ENCODE measurements around the gene GIT1.
"Not testable (repeated sequence)": the region's sequence is repeated elsewhere in the genome, so short reads cannot be mapped to it uniquely, and the experiment has no call there.

The GIT1 gene

DNA sequence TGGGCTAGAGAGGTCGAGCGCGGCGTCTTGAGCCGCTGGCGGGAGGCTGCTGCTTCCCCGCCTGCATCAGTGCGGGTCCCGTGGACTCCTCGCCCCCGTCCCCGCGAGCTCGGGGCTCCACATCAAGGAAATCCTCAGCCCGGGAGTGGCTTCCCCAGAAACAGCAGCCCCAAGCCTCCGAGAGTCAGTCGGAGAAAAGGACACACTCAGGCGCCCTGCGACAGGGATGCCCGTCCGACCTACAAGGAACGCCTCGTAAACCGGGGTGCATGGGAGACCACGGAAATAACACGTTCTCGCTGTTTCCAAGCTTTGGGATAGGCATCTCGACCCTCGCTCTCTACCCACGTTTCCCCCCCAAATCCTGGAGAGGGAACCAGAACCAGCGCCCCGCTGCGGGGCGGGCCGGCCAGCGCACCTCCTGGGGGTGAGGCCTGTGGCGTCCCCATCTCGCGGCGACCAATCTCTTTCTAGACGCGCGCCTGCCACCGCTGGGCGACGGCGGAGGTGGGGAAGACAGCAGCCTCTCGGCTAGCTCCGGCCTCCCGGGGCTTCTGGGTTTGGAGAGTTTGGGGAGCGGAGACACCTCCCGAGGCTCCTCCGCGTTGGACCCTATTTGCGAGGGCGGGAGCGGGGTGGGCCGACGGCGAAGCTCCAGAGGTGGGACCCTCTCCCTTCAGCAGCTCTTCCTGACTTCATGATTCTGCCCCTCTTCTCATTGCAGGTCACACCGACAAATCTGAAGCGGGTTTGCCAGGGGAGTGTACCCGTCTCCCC, 21.7 kb downstream of the GIT1 start:
- DNase-seq (ENCODE audit: low read depth in 2 of 2) = no peak

DNA sequence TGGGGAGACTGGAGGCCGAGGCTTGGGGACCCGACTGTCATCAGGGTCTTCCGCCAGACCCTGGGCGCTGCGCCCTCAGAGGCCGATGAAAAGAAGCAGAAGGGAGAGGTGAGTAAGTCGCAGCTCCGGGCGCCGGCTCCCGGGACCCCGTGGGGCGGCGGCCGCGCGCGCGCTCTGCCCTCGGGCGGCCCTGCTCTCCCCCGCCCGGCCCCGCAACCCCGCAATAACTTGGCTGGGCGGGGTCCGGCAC, 22.2 kb downstream of the GIT1 start:
- no peak for DNase-seq (ENCODE audit: low read depth in 2 of 2)

DNA sequence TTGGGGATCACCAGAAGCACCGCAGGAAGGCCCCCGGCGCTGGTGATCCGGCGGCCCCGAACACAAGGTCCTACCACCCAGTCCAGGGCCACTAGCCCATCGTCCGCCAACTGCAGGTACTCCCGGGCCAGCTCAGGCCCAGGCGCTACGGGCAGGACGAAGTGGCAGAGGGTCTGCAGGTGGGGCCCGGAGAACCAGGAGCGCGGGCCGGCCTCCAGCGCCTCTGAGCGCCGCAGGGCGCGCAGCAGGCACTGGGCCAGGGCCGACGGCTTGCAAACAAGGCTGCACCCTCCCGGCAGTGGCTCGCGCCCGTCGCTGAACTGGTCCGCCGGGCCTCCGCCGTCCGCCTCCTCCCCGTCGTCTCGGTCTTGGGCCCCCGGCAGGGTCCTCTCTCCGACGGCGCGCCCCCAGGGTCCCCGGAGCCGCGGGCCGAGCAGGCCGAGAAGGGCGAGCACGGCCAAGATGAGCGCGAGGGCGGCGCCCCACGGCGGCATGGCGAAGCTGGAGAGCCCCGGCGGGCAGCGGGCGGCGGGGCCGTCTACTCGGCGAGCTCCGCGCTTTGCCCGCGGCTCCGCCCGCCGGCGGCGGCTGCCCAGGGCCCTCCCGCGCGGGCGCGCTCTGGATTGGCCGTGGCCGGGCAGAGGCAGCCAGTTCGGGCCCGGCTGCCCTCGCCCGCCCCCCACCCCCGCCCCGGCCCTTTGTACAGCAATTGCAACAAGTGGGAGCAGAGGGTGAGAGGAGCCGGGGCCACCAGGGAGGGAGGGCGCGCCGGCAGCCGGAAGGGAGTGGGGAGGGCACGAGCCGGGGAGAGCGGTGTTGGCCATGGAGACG, 22.8 kb downstream of the GIT1 start, which contains the start of gene ABHD15:
Gene ABHD15, minus strand, starts transcription at position 565 of the 831 bp plus-strand sequence. Its CDS starts 71 bp downstream, at position 494.
- DNase-seq (ENCODE audit: low read depth in 2 of 2) = no peak

DNA sequence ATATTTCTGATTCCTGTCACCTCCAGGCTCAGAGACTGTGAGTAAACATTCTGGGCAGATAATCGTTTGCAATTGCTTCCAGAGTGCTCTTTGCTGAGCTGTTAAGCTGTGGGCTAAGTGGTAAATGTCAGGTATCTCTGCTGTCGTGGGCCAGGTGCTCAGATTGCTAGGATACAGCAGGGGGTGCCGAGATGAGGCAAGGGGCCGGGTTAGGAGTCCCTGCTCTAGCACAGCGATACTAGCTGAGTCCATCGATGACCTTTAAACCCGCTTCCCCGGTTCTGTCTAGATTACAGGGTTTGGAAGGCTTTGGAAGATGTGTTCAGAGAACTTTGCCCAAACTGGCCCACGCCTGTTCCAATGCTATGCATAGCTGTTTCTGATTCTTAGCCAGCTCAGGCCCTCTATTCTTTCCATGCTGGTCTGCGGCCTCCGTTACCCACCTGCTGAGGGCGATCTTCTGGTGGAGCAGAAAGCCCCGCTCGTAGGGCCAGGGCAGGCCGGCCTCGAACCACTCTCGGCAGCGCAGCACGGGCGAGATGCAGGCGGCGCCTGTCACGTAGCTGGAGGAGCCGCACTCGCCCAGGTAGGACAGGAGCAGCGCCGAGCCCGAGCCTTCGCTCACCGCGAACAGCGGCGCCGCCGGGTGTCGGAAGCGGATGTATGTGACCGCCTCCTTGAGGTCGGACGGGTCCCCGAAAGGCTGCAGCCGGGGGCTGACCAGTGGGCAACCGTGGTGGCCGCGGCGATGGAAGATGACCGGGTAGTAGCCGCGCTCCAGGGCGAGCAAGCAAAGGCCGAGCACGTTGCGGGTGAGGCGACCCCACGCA, 23.6 kb downstream of the GIT1 start:
- DNase-seq (ENCODE audit: low read depth in 2 of 2) = no peak

DNA sequence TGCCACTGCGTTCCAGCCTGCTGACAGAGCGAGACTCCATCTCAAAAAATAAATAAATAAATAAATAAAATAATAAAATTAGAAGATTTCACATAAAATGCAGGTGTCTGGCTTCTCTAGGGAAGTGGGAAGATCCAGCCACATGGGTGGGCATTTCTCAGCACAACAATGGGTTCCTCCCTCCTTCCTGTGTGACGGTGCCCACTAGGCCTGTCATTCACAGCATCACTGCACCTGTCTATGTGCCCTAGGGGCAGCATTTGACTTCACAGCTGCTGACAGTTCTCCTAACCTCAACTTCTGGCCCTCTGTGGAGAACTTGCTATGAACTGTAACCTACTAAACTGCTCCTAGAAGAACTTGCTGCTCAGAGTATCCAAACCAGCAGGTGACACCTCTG, 25.6 kb downstream of the GIT1 start:
- no peak for DNase-seq (ENCODE audit: low read depth in 2 of 2)

DNA sequence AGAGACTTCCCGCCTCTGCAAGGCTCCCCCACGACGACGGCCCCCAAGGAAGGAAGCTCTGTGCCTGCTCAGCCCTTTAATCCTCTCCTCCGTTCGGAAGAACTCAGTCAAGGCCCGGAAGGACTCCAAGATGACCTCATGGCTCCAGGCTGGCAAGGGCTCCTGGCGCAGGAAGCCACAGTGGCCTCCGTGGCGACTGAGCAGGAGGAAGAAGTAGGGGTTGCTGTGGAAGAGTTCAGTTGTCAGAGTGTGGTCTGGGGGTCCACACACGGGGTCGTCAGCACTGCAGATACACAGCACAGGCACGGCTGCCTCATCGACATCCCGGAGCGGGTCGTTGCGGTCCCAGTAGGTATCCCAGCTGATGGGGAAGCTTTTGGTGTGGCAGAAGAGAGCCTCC, 26.8 kb downstream of the GIT1 start:
- DNase-seq (ENCODE audit: low read depth in 2 of 2) = no peak

DNA sequence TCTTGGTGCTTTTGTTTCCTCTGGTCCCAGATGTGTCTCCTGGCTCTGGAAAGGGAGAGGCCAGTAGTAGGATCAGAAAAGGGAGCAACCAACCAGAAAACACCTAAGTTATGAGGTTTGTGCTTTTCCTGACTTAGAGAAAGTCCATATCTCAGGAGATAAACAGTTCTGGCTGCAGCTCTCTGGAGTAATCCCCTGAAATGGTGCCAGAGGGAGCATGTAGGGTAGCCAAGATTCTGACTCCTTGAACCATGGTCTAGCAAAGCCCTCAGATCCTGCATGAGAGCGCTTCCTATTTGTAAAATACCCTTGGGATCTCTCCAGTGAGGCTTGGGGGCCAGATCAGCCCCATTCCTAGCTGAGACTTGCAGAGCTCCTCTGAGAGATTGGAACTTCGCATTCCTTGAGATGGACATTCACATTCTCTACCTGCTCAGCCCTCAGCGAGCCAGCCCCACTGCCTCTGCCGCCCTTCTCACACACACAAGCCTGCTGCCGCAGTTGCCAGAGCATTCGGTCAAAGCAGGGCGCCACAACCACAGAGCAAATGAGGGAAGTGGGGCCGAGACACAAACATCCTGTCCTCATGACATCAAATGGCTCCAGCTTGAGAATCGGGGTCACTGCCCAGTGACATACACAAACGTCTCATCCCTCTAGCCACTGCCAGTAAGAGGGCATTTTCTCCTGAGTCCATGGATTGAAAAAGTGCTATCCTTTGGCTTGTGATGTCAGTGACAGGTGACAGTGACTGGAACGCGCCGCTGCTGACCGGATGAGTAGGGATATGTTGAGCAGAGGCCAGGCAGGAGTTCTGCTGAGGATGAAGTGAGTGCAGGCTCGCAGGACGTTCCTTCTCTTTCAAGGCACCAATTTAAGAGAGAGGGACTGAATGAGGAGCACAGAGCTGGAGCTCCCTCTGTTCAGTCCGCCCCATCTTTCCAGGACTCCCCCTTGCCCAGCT, 27.6 kb downstream of the GIT1 start:
- no peak for DNase-seq (ENCODE audit: low read depth in 2 of 2)

DNA sequence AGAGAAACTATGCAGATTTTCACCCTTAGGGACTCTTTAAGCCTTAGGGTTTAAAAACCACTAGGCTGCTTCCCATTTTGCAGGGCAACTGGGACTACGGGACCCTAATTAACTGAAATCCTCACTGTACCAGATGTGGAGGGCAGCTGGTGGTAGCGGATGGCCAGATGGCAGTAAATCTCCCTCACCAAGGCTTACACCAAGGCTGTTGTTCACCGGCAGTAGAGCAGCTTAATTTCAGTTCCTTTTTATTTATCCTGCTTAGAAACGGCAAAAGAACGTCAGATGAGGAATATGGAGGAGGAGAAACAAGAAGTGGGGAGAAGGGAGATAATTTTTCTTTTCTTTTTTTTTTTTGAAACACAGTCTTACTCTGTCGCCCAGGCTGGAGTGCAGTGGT, 29.1 kb downstream of the GIT1 start:
- DNase-seq (ENCODE audit: low read depth in 2 of 2) = no peak

DNA sequence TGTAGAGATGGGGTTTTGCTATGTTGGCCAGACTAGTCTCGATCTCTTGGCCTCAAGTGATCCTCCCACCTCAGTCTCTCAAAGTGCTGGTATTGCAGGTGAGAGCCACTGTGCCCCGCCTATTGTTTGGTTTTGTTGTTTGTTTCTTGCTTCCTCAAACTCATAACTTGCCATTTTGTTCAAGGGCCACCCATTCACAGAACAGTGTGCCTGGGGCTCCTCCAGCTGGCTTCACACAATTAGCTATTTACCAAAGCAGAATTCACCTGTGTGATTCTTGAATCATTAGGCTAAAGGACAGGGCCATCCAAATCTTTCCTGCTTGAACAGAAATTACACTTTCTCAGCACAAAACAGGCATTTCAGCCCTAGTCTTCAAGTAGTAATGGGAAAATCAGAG, 29.8 kb downstream of the GIT1 start:
- DNase-seq (ENCODE audit: low read depth in 2 of 2) = no peak

DNA sequence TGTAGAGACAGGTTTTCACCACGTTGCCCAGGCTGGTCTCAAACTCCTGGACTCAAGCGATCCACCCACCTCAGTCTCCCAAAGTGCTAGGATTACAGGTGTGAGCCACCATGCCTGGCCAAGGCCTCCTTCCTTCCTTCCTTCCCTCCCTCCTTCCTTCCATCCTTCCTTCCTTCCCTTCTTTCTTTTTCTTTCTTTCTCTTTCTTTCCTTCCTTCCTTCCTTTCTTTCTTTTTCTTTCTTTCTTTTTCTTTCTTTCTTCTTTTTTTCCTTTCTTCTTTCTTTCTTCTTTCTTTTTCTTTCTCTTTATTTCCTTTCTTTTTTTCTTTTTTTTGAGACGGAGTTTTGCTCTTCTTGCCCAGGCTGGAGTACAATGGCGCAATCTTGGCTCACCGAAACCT, 31.3 kb downstream of the GIT1 start:
- not testable (repeated sequence) for DNase-seq (ENCODE audit: low read depth in 2 of 2)

DNA sequence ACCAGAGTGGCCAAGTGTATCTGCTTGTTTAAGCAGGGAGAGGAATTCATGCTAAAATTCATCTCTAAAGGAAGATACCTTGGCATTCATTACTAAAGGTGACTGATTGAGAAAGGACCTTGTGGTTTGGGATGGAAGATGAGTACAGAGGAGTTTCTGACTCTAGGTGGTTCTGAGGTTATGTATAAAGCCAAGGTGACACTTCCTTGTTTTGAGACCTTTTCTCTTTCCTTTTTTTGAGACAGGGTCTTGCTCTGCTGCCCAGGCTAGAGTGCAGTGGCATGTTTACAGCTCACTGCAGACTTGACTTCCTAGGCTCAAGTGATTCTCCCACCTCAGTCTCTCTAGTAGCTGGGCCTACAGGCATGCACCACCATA, 31.7 kb downstream of the GIT1 start:
- DNase-seq (ENCODE audit: low read depth in 2 of 2) = no peak

DNA sequence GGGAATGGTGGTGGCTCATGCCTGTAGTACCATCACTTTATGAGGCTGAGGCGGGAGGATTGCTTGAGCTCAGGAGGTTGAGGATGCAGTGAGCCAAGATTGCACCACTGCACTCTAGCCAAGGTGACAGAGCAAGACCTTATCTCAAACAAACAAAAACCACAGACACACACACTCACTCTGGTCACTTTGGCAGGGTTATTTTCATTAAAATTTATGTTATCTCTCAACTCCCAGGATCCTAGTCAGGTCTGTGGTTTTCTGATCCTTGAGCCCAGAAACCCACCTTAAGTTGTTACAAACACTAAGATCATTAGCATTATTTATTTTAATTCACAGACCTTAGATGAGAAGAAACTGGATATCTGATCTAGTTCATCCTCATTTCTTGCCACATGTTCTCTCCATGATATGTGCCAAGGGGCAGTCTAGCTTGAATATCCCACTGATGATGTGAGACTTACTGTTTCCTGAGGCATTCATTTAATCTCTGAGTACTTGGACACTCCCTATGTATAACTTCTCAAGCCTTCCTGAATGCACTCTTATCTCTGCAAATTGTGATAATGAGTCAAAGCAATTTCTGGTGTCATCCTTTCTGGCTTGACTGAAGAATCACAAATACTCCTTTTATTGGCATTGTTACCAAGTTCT, 32.2 kb downstream of the GIT1 start:
- no peak for DNase-seq (ENCODE audit: low read depth in 2 of 2)

DNA sequence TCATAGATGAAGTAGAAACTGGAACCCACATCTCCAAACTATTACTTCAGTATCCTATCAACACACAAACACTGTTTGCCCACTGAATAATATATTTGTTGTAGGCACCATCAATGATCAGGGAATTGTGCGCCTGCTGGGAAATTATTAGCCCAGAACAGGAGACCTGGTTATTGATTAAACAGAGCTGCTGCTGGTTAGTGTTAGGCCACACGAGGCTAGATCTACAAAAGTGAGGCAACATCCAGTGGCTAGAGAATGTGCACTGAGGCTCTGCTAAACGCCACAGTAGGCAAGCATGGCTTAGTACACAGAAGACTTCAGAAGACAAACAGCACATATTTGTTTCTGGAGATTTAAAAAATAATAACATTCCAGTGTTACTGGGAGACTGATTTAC, 33.6 kb downstream of the GIT1 start:
- no peak for DNase-seq (ENCODE audit: low read depth in 2 of 2)

DNA sequence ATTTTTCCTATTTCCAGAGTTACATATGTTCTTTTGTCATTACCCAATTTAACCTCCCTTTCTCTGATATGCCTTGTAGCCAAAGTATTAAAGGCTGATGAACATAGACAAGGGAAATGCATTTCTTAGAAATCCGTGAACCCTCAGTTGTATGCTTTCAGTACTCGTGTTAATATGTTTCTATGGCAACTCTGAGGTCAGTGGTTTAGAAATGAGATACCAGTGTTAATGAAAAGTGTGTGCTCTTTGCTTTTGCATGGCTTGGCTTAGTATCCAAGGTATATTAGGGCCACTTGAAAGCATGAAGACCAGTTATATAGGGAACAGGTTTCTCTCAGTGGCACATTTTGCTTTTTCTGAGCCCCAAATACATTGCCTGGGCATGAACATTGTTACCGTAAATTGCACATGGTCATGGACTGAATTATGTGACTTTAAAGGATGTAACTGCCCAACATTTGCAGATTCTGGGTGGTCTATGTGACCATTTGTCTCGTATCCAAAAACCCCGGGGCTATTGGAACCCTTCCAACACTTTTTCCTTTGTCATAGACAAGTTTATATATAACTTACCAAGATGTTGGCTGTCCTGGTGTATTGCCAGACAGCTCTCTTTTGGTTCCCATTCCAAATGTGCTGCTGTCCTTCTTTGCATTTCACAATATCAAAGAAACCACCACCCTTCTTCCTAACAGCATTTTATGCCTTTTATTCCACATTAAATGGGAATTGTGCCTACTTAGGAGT, 40.1 kb downstream of the GIT1 start:
- no peak for DNase-seq (ENCODE audit: low read depth in 2 of 2)

DNA sequence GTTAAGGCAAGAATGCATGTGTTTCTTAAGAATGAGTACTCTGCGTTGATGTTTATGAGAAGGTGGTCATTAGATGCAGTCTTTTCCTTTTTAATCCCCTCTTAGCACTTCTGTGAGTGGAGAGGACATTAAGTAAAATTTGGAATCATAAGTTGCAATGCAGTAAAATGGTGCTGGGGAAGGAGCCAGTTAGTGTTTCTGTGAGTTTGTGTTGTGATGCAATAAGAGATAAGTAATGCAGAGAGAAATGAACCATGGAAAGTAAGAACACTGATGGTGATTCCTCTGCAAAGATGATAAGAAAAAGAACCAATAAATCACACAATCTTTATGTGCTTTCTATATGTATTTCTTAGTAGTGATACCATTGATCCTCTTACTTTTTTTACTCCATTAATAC, 42.6 kb downstream of the GIT1 start:
- DNase-seq (ENCODE audit: low read depth in 2 of 2) = no peak

DNA sequence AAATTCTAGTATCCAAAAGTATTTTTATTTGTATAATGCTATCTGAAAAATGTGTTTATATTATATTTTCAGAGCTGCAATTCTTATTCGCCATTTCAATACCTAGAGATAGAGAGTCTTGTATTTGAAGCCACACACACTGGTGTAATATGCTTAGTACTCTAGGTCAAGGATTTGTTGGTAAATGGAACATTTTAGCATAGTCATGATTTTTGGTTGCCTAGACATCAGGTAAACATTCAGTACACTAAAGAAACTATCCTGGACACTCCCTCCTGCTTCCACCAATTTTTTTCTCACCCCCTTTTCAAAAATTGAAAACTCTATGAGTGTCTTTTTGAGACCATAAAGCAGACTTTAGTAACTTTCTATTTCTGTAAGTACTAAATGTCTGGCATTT, 43.4 kb downstream of the GIT1 start:
- no peak for DNase-seq (ENCODE audit: low read depth in 2 of 2)

DNA sequence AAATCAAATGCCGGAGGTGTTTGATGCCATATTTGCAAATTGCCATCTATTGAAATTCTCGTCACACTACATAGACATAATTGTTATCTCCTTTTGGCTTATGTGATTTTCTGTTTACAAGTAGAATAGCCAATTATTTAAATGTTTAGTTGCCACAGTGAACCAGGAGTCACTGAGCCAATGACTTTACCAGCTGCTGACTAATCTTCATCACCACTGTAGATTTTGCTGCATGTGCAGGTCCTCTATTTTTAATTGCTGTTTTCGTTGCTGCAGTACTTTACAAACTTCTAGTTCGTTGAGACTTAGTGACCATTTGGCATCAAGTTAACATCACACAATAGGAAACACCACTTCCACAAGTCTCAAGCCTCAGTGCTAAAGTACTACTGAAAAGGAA, 45.4 kb downstream of the GIT1 start:
- no peak for DNase-seq (ENCODE audit: low read depth in 2 of 2)

DNA sequence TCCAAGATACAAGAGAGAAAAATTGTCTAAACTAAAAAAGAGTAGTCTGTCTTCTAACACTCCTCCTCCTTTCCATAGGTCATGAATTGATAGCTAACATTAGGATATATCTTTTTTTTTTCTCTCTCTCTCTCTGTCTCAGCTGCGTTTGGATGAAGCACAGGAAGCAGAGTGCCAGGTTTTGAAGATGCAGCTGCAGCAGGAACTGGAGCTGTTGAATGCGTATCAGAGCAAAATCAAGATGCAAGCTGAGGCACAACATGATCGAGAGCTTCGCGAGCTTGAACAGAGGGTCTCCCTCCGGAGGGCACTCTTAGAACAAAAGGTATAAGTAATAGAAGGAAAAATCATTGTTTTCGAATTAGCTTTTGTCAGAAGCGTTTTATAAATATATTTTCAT, 55.5 kb downstream of the GIT1 start:
- DNase-seq (ENCODE audit: low read depth in 2 of 2) = no peak

DNA sequence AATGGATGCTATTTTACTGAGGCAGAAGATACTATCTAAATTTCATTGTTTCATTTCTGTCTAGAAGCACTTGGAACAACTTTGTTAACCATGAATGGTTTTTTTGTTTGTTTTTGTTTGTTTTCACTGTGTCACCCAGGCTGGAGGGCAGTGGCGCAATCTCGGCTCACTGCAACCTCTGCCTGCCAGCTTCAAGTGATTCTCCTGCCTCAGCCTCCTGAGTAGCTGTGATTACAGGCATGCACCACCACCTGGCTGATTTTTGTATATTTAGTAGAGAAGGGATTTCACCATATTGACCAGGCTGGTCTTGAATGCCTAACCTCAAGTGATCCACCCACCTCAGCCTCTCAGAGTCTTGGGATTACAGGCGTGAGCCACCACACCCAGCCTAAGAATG, 63.1 kb downstream of the GIT1 start:
- no peak for DNase-seq (ENCODE audit: low read depth in 2 of 2)

DNA sequence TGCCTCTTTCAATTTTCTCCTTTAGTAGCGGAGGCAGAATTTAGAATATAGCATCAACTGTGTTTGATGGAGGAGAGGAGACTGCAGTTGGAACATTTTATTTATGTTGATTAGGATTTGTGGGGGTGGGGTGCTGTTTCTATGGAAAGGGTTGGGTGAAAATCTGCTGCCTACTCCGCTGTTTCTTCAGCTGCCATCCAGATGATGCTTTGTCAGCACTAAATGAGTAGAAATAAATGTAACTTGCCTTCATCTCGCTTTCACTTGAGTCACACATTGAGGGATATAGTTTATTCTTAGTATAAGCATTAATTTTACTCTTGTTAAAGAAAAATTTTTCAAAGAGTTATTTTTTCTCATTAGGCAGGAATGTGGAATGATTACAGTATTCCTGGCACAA, 64.8 kb downstream of the GIT1 start:
- no peak for DNase-seq (ENCODE audit: low read depth in 2 of 2)

Measured in stimulated activated CD4-positive, alpha-beta T cell treated with anti-CD3 and anti-CD28 coated beads, Interleukin-1b, Interleukin-23, amount 100 ng/mL, for 1 hour (primary cell).